ENCODE data around the gene MTPN.

The MTPN gene

GRCh38 chr7:135920478-135920877, 56.7 kb downstream of the MTPN start:
- no peak for DNase-seq

- no peak for DNase-seq
Measured at GRCh38 chr7:135919071-135919841, 57.9 kb downstream of the MTPN start.

- no peak for DNase-seq
Measured at GRCh38 chr7:135918134-135918533, 59.0 kb downstream of the MTPN start.

- no peak for DNase-seq
Measured at GRCh38 chr7:135917721-135918120, 59.4 kb downstream of the MTPN start.

GRCh38 chr7:135914346-135914745, 62.8 kb downstream of the MTPN start:
- no peak for DNase-seq

GRCh38 chr7:135913404-135913803, 63.8 kb downstream of the MTPN start:
- DNase-seq = no peak

GRCh38 chr7:135911099-135911498, 66.1 kb downstream of the MTPN start:
- DNase-seq = no peak

- DNase-seq = no peak
Measured at GRCh38 chr7:135910393-135911036, 66.6 kb downstream of the MTPN start.

- no peak for DNase-seq
Measured at GRCh38 chr7:135905858-135906257, 71.3 kb downstream of the MTPN start.

GRCh38 chr7:135905355-135905754, 71.8 kb downstream of the MTPN start:
- DNase-seq = no peak

- no peak for DNase-seq
Measured at GRCh38 chr7:135904282-135904681, 72.9 kb downstream of the MTPN start.

- no peak for DNase-seq
Measured at GRCh38 chr7:135901585-135902540, 75.3 kb downstream of the MTPN start.

GRCh38 chr7:135900065-135900546, 77.1 kb downstream of the MTPN start:
- DNase-seq = no peak

GRCh38 chr7:135899458-135900064, 77.6 kb downstream of the MTPN start:
- no peak for DNase-seq

- no peak for DNase-seq
Measured at GRCh38 chr7:135898226-135898625, 78.9 kb downstream of the MTPN start.

GRCh38 chr7:135894816-135895215, 82.3 kb downstream of the MTPN start:
- DNase-seq = no peak

- DNase-seq = no peak
Measured at GRCh38 chr7:135889823-135890222, 87.3 kb downstream of the MTPN start.

- no peak for DNase-seq
Measured at GRCh38 chr7:135888740-135889139, 88.4 kb downstream of the MTPN start.

- no peak for DNase-seq
Measured at GRCh38 chr7:135886345-135887132, 90.6 kb downstream of the MTPN start.

- no peak for DNase-seq
Measured at GRCh38 chr7:135884495-135885232, 92.5 kb downstream of the MTPN start.

- peak; percentile 15 for DNase-seq
Measured at GRCh38 chr7:135879233-135879632, 97.9 kb downstream of the MTPN start.

All from amniotic stem cell (primary cell).